GM12878 (cell line): ENCODE data around the gene CLEC1A. TPM values are rescaled to one million over a fixed set of nuclear protein-coding genes. Genes with fewer than 3 reads are reported as not detected.

Source experiments
- ATAC-seq: fragments of 200-7000 bp; cut with Tn5 transposase; 3 replicates; pipeline ENCODE4 v1.9.1; 2020; ENCODE audit warnings: mild to moderate bottlenecking, moderate library complexity
- BruUV-seq: library from RNA; stranded (reverse); fragments of 400-500 nt; replicated peaks from 2 replicates; lab custom pipeline; 2021; lab: Mats Ljungman, UMichigan
- CTCF ChIA-PET: fragments of 300-600 bp; sonication (Branson Sonifier 250); formaldehyde crosslinking; extraction: SDS; loops from one replicate; lab custom pipeline; 2021; ENCODE audit warnings: inconsistent platforms; lab: Yijun Ruan, JAX
- POLR2A ChIA-PET: fragments of 350-600 bp; formaldehyde crosslinking; extraction: SDS; loops from one replicate; lab custom pipeline; 2021; ENCODE audit warnings: inconsistent platforms; lab: Charles Lee
- RAD21 ChIA-PET: fragments of 300-600 bp; sonication (Branson Sonifier 250); formaldehyde crosslinking; loops from one replicate; lab custom pipeline; 2023; ENCODE audit warnings: antibody characterized with exemption; ENCODE audit not compliant: unreplicated experiment; lab: Charles Lee
- SMC1A ChIA-PET: fragments of 300-600 bp; sonication (Branson Sonifier 250); formaldehyde crosslinking; loops from one replicate; lab custom pipeline; 2023; ENCODE audit not compliant: unreplicated experiment, uncharacterized antibody; lab: Charles Lee
- DNase-seq: peaks from one replicate; pipeline ENCODE4 v3.0.0-alpha.2; 2011; ENCODE audit warnings: low read depth, low spot score
- FAIRE-seq: peaks from 3 replicates; lab custom pipeline; 2011; peaks lifted over from hg19 to GRCh38; lab: Jason Lieb, UNC
- H2AFZ ChIP-seq: 2 replicates; pipeline ENCODE4 v1.6.0; 2011; ENCODE audit warnings: low read depth, low read length, control low read depth; ENCODE audit not compliant: control insufficient read depth
- H3K27ac ChIP-seq: 2 replicates; pipeline ENCODE4 v1.5.1; 2011; ENCODE audit warnings: control low read depth; ENCODE audit not compliant: control insufficient read depth, insufficient read depth
- H3K27me3 ChIP-seq, 2 experiments: replicated peaks in 1 of 2; 2 replicates each; pipeline versions ENCODE4 v1.6.0 to v1.6.1; 2011; ENCODE audit warnings: low read length in 1 of 2; ENCODE audit not compliant: control insufficient read depth in 2 of 2, insufficient read depth in 2 of 2
- H3K36me3 ChIP-seq, 2 experiments: 2 replicates each; pipeline ENCODE4 v1.5.1; 2011; ENCODE audit warnings: low read length in 1 of 2; ENCODE audit not compliant: control insufficient read depth in 2 of 2, insufficient read depth in 2 of 2
- H3K4me1 ChIP-seq: 2 replicates; pipeline ENCODE4 v1.6.1; 2011; ENCODE audit warnings: mild to moderate bottlenecking, low read length, moderate library complexity, mixed read lengths; ENCODE audit not compliant: control insufficient read depth, insufficient read depth
- H3K4me2 ChIP-seq: 2 replicates; pipeline ENCODE4 v1.6.0; 2011; ENCODE audit warnings: control low read depth; ENCODE audit not compliant: control insufficient read depth, insufficient read depth
- H3K4me3 ChIP-seq: fragments of 200-600 bp; sonication (generic); 2 replicates; pipeline ENCODE4 v1.5.1; 2016
- H3K79me2 ChIP-seq: 2 replicates; pipeline ENCODE4 v1.6.0; 2011; ENCODE audit warnings: low read length; ENCODE audit not compliant: control insufficient read depth, insufficient read depth
- H3K9ac ChIP-seq: 2 replicates; pipeline ENCODE4 v1.8.0; 2011; ENCODE audit warnings: low read length, control low read depth, mixed read lengths; ENCODE audit not compliant: control insufficient read depth, insufficient read depth
- H3K9me3 ChIP-seq: replicated peaks from 3 replicates; pipeline ENCODE4 v1.5.1; 2011; ENCODE audit warnings: mild to moderate bottlenecking, low read length; ENCODE audit not compliant: control insufficient read depth, insufficient read depth
- H4K20me1 ChIP-seq: 2 replicates; pipeline ENCODE4 v1.6.0; 2011; ENCODE audit not compliant: control insufficient read depth, insufficient read depth
- BMI1 ChIP-seq: fragments of 450-650 bp; IDR thresholded peaks from 2 replicates; pipeline ENCODE4 v1.6.1; 2016; ENCODE audit warnings: mild to moderate bottlenecking, moderate library complexity, borderline replicate concordance
- CEBPZ ChIP-seq: fragments of 150-350 bp; IDR thresholded peaks from 2 replicates; pipeline ENCODE4 v1.6.1; 2016; ENCODE audit warnings: low read depth, low read length
- NFIC ChIP-seq: IDR thresholded peaks from 2 replicates; pipeline ENCODE4 v1.6.1; 2012; ENCODE audit warnings: low read depth, mild to moderate bottlenecking, inconsistent platforms, low read length, moderate library complexity
- NR2F1 ChIP-seq: fragments of 450-650 bp; conservative IDR thresholded peaks from 2 replicates; pipeline ENCODE4 v1.6.1; 2017; ENCODE audit warnings: mild to moderate bottlenecking
- POLR2AphosphoS2 ChIP-seq: IDR thresholded peaks from 2 replicates; pipeline ENCODE4 v1.6.1; 2011; ENCODE audit warnings: low read depth, mild to moderate bottlenecking, low read length, improper control_type of control experiment, moderate library complexity
- SP1 ChIP-seq: IDR thresholded peaks from one replicate; pipeline ENCODE4 v1.6.1; 2011; ENCODE audit warnings: low read depth, low read length
- SPI1 ChIP-seq: IDR thresholded peaks from 2 replicates; pipeline ENCODE4 v1.6.1; 2011; ENCODE audit warnings: low read depth, mild to moderate bottlenecking, low read length, moderate library complexity, borderline replicate concordance; ENCODE audit not compliant: insufficient read depth
- STAT1 ChIP-seq: fragments of 450-650 bp; conservative IDR thresholded peaks from 2 replicates; pipeline ENCODE4 v1.6.1; 2014; ENCODE audit warnings: antibody characterized with exemption, mild to moderate bottlenecking
- WGBS: methylation state at CpG from one replicate; pipeline ENCODE4 v1.1.6; 2016; ENCODE audit warnings: low lambda C conversion rate; ENCODE audit not compliant: insufficient replicate concordance, insufficient coverage; ENCODE audit errors: missing lambda C conversion rate; 5-methylcytosine and 5-hydroxymethylcytosine counted together
- in situ Hi-C: fragments of 300-500 bp; cut with MboI; formaldehyde crosslinking; loops from 9 replicates; pipeline ENCODE4 v1.14.3; 2018; ENCODE audit warnings: mixed read lengths
- intact Hi-C: fragments of 100-400 bp; cut with micrococcal nuclease; formaldehyde crosslinking; loops from one replicate; pipeline ENCODE4 v1.14.2; 2022; ENCODE audit not compliant: unreplicated experiment
- polyA plus RNA-seq, 11 experiments: library from polyadenylated mRNA; depleted of rRNA in 4 of 11; unstranded in 6 of 11; stranded (reverse) in 5 of 11; fragments of >200 nt; fragmentation: Nextera tagmentation in 4 of 11; fragmentation: Illumina TruSeq in 1 of 11; extraction: Ambion mirVana in 4 of 11; extraction: Trizol in 1 of 11; gene quantifications; 1 replicate in 1 of 11; 2 replicates in 10 of 11; pipeline versions ENCODE4 v1.2.1 to v1.2.3, GENCODE V29; 2011 to 2016; ENCODE audit warnings: inconsistent platforms in 2 of 11, missing spikeins in 2 of 11, low read depth in 1 of 11
- total RNA-seq, 4 experiments: library from RNA; depleted of rRNA in 3 of 4; stranded (reverse); fragments of >200 nt in 3 of 4; fragmentation: Illumina TruSeq in 1 of 4; extraction: Trizol in 1 of 4; gene quantifications; 2 replicates each; pipeline versions ENCODE4 v1.2.1 to v1.2.3, GENCODE V29; 2013 to 2021

Gene CLEC1A
- total and polyA plus RNA-seq, 10 of the 15 experiments (the other 5 are each of a cell fraction or from before 2014, with no cell fraction given), result not detected

DNA sequence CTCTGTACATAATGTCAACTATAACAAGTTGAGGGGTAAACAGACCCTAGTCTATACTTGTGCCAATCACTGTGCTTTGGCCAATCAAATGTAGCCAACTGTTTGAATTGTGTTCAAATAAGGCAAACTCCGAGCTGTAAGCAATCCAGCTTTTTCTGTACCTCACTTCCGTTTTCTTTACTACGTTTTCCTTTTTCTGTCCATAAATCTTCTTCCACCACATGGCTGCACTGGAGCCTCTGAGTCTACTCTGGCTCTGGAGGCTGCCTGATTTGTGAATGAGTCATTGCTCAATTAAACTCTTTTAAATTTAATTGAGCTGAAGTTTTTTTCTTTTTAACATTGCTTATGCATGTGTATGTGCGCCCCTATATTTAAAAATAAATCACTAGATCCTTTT is 29.7 kb downstream of the CLEC1A start:
- ChIA-PET RAD21 (no interaction called here), POLR2A (no interaction called here), CTCF (interaction anchor here (1.0 to 1.1 kb wide), 2 partner anchors 32 to 59 kb away, joined by 3 read pairs; partner anchors contain the start of gene CLEC12B), SMC1A (interaction anchor here (1.1 kb wide), 1 partner anchor 22 kb away, joined by 6 read pairs; no protein-coding TSS in a partner anchor)
- FAIRE-seq, result no peak
- no peak overlapping the region for H3K4me2 ChIP-seq
- TF ChIP-seq BMI1 (no peak), SPI1 (no peak), CEBPZ (no peak), POLR2AphosphoS2 (no peak), NFIC (no peak), SP1 (no peak), STAT1 (no peak), NR2F1 (no peak)
- intact Hi-C loops (no loop called here), in situ Hi-C loops (no loop called here)
- no TSS peak for BruUV-seq
- H3K9ac ChIP-seq, result no peak overlapping the region
- H3K36me3 ChIP-seq, result no peaks in the 10 kb centered on the region
- no peak for DNase-seq
- H3K9me3 ChIP-seq, result no peaks in the 10 kb centered on the region
- H3K4me3 ChIP-seq, result no peak overlapping the region
- ATAC-seq, result no peak
- 16% methylated on average over 4 of the region's 4 CpGs for WGBS
- peaks cover 0 to 1% of the 10 kb centered on the region in 2 experiments; a peak in 1 of 4 replicates for H3K27me3 ChIP-seq
- no peaks in the 10 kb centered on the region for H4K20me1 ChIP-seq
- peaks cover 9% of the 10 kb centered on the region for H3K4me1 ChIP-seq
- no peak overlapping the region for H2AFZ ChIP-seq
- H3K27ac ChIP-seq, result no peak overlapping the region
- no peaks in the 10 kb centered on the region for H3K79me2 ChIP-seq
